Smooth muscle cell (in vitro differentiated cells): ENCODE measurements around the gene PRB4. TPM values are rescaled to one million over a fixed set of nuclear protein-coding genes. Genes with fewer than 3 reads are reported as not detected.

Experiments
- DNase-seq: peaks from one replicate; lab custom pipeline; 2025; ENCODE audit not compliant: unreplicated experiment; lab: John Stamatoyannopoulos, UW
- H2AFZ ChIP-seq: fragments of 200-600 bp; sonication (generic); 2 replicates; pipeline ENCODE4 v1.6.0; 2016; ENCODE audit warnings: antibody characterized with exemption, low read depth, mild to moderate bottlenecking
- H3F3A ChIP-seq: fragments of 200-600 bp; sonication (generic); 2 replicates; pipeline ENCODE4 v1.6.0; 2017; ENCODE audit warnings: antibody characterized with exemption, low read depth
- H3K27ac ChIP-seq: fragments of 200-600 bp; sonication (generic); 2 replicates; pipeline ENCODE4 v1.5.1; 2016; ENCODE audit warnings: low read depth, mild to moderate bottlenecking
- H3K27me3 ChIP-seq: fragments of 200-600 bp; sonication (generic); 2 replicates; pipeline ENCODE4 v1.6.1; 2016; ENCODE audit warnings: low read depth, mild to moderate bottlenecking
- H3K36me3 ChIP-seq: fragments of 200-600 bp; sonication (generic); 2 replicates; pipeline ENCODE4 v1.5.1; 2016; ENCODE audit warnings: low read depth
- H3K4me1 ChIP-seq: fragments of 200-600 bp; sonication (generic); 2 replicates; pipeline ENCODE4 v1.5.1; 2016; ENCODE audit warnings: low read depth
- H3K4me2 ChIP-seq: fragments of 200-600 bp; sonication (generic); 2 replicates; pipeline ENCODE4 v1.6.0; 2016; ENCODE audit warnings: mild to moderate bottlenecking
- H3K4me3 ChIP-seq: fragments of 200-600 bp; sonication (generic); 2 replicates; pipeline ENCODE4 v1.5.1; 2016; ENCODE audit warnings: mild to moderate bottlenecking
- H3K79me2 ChIP-seq: fragments of 200-600 bp; sonication (generic); 2 replicates; pipeline ENCODE4 v1.6.0; 2016; ENCODE audit warnings: low read depth, mild to moderate bottlenecking
- H3K9ac ChIP-seq: fragments of 200-600 bp; sonication (generic); 2 replicates; pipeline ENCODE4 v1.6.0; 2016; ENCODE audit warnings: low read depth
- H3K9me3 ChIP-seq: fragments of 200-600 bp; sonication (generic); replicated peaks from 2 replicates; pipeline ENCODE4 v1.5.1; 2016; ENCODE audit warnings: low read depth
- H4K20me1 ChIP-seq: fragments of 200-600 bp; sonication (generic); 2 replicates; pipeline ENCODE4 v1.6.0; 2016; ENCODE audit warnings: low read depth
- CTCF ChIP-seq: fragments of 200-600 bp; sonication (generic); IDR thresholded peaks from 2 replicates; pipeline ENCODE4 v1.5.1; 2017; ENCODE audit warnings: borderline replicate concordance, mild to moderate bottlenecking, antibody characterized with exemption; ENCODE audit not compliant: insufficient read depth, poor library complexity, severe bottlenecking
- WGBS: methylation state at CpG from one replicate; pipeline ENCODE4 v1.1.7; 2016; ENCODE audit warnings: low lambda C conversion rate; 5-methylcytosine and 5-hydroxymethylcytosine counted together
- polyA plus RNA-seq: library from polyadenylated mRNA; unstranded; fragments of >200 nt; fragmentation: Nextera tagmentation; extraction: Ambion mirVana; gene quantifications from 2 replicates; pipeline ENCODE4 v1.2.1, GENCODE V29; 2016
- total RNA-seq: library from RNA; depleted of rRNA; stranded (reverse); fragments of >200 nt; gene quantifications from 2 replicates; pipeline ENCODE4 v1.2.3, GENCODE V29; 2014

PRB4 gene
- total and polyA plus RNA-seq, 2 experiments from 2014 or later: not detected

DNA sequence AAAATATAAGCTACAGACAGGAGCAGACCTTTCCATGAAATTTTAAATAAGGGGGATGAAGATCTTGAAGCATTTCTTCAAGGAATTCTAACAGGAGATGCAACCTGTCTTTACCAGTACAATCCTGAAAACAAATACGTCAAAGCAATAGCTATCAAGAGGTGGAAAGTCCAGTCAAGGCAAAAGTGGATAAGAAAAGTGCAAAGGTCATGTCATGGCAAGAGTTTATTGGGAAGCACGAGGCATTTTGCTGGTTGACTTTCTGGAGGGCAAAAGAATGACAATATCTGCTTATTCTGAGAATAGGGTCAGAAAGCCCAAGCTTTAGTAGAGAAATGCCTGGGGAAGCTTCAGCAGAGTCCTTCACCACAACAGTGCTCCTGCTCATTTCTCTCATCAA lies 34.3 kb upstream of the PRB4 start:
- no peak overlapping the region for H2AFZ ChIP-seq
- H3F3A ChIP-seq: no peaks in the 10 kb centered on the region
- no peak overlapping the region for H3K4me3 ChIP-seq
- no peaks in the 10 kb centered on the region for H3K79me2 ChIP-seq
- no peaks in the 10 kb centered on the region for H3K9me3 ChIP-seq
- WGBS: 86% methylated on average over 2 of the region's 2 CpGs
- no peaks in the 10 kb centered on the region for H3K27me3 ChIP-seq
- no peak overlapping the region for H3K9ac ChIP-seq
- no peak overlapping the region for H3K4me2 ChIP-seq
- H4K20me1 ChIP-seq: no peaks in the 10 kb centered on the region
- H3K4me1 ChIP-seq: no peaks in the 10 kb centered on the region
- H3K27ac ChIP-seq: no peak overlapping the region
- no peaks in the 10 kb centered on the region for H3K36me3 ChIP-seq
- no peak for TF ChIP-seq CTCF
- no peak for DNase-seq

DNA sequence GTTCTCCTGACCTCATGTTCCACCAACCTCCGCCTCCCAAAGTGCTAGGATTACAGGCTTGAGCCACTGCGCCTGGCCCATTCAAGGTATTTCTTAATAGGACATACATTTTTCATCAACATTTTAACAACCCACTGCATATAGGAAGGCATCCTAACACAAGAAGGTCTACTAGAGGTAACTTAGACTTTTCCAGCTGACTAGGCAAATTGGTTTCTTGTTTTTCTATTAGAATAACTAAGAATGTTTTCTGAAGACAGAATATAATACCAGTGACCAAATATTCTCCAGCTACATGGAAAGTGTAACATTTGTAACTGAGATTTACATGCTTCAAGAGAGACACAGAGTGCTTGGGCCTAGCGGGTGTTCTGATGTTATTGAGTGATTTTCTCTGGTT lies 14.2 kb upstream of the PRB4 start:
- 98% methylated on average over 3 of the region's 3 CpGs for WGBS
- H3K4me2 ChIP-seq: no peak overlapping the region

GRCh38 chr12:11321980-11322379 lies 11.7 kb upstream of the PRB4 start:
- 77% methylated on average over 2 of the region's 2 CpGs for WGBS
- H3K4me3 ChIP-seq: no peak overlapping the region
- no peak for TF ChIP-seq CTCF
- H3K36me3 ChIP-seq: no peaks in the 10 kb centered on the region
- H3F3A ChIP-seq: no peaks in the 10 kb centered on the region
- no peak overlapping the region for H3K27ac ChIP-seq
- H4K20me1 ChIP-seq: no peaks in the 10 kb centered on the region
- H3K4me1 ChIP-seq: no peaks in the 10 kb centered on the region
- H3K27me3 ChIP-seq: no peaks in the 10 kb centered on the region
- H3K9ac ChIP-seq: no peak overlapping the region
- H3K4me2 ChIP-seq: no peak overlapping the region
- H3K79me2 ChIP-seq: no peaks in the 10 kb centered on the region
- H2AFZ ChIP-seq: no peak overlapping the region
- DNase-seq: no peak
- no peaks in the 10 kb centered on the region for H3K9me3 ChIP-seq

More for the DNA sequence above, 14.2 kb upstream of the PRB4 start:
- no peak for DNase-seq
- Histone ChIP-seq H3K9ac (no peak overlapping the region), H3K4me3 (no peak overlapping the region), H3K27me3 (no peaks in the 10 kb centered on the region), H3K79me2 (no peaks in the 10 kb centered on the region), H3K9me3 (no peaks in the 10 kb centered on the region), H4K20me1 (no peaks in the 10 kb centered on the region), H3F3A (no peaks in the 10 kb centered on the region), H3K4me1 (no peaks in the 10 kb centered on the region), H2AFZ (no peak overlapping the region), H3K27ac (no peak overlapping the region), H3K36me3 (no peaks in the 10 kb centered on the region)
- no peak for TF ChIP-seq CTCF

DNA sequence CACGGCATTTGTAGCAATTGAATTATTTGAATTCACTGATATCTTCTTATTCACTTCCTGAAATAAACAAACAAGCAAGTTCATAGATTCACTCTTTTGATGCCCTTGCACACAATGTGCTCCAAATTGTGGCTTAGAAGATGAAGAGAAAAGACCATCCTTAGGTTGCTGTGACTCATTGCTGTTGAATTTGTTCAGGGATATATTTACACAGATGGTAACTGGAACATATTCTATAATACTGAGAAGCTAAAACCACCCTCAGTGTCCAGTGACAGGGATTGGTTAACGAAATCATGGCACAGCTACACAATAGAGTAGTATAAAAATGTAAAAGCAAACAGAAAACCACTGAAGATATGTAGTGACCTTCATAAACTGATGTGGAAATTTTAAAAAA lies 3.1 kb downstream of the PRB4 start:
- Histone ChIP-seq H3F3A (no peaks in the 10 kb centered on the region), H3K27me3 (no peaks in the 10 kb centered on the region), H3K4me3 (no peak overlapping the region), H4K20me1 (no peaks in the 10 kb centered on the region), H3K36me3 (no peaks in the 10 kb centered on the region), H3K27ac (no peak overlapping the region), H3K4me1 (no peaks in the 10 kb centered on the region), H2AFZ (no peak overlapping the region), H3K9ac (no peak overlapping the region), H3K4me2 (no peak overlapping the region), H3K9me3 (no peaks in the 10 kb centered on the region), H3K79me2 (no peaks in the 10 kb centered on the region)
- 84% methylated on average over 2 of the region's 2 CpGs for WGBS
- DNase-seq: no peak
- TF ChIP-seq CTCF: no peak
